Medulla oblongata (tissue), 1 donor: ENCODE results near the gene IFT122.
A peak's percentile ranks its signal among the peaks of the same experiment; 100 is the strongest.

Experiments
- DNase-seq: peaks from one replicate; pipeline ENCODE4 v3.0.0-alpha.2; 2015; ENCODE audit errors: extremely low spot score

The IFT122 gene

DNA sequence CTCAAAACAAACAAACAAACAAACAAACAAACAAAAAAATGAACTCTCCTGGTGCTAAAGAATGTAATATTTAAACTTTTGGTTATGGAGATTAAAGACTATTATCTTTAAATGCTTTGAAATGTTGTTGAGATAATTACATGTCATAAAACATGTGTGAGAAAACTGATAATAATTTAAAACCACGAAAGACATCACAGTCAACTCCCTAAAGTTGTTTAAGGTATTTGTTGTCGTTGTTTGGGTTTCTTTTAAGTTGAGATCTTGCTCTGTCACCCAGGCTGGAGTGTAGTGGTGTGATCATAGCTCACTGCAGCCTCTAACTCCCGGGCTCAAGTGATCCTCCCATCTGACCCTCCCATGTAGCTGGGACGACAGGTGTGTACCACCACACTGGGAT lies 23.6 kb upstream of the IFT122 start:
- DNase-seq, result no peak

- DNase-seq, result peak; percentile 15
These were observed 22.7 kb upstream of the IFT122 start for GRCh38 chr3:129417326-129417725.

GRCh38 chr3:129418041-129418973 lies 21.7 kb upstream of the IFT122 start:
- DNase-seq, result no peak

DNA sequence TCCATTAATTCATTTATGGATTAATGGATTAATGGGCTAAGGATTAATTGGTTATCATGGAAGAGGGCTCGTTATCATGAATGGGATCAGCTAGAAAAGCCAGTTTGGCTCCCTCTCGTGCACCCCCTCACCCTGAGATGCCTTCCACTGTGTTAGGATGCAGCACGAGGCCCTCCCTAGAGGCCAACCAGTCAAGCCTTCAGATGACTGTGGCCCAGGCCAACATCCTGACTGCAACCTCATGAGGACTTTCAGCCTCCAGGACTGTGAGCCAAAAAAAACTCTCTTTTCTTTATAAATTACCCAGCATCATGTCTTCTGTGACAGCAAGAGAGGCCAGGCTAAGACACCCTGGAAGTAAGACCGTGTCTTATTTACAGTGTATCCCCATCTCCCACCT lies 20.5 kb upstream of the IFT122 start:
- no peak for DNase-seq

GRCh38 chr3:129421236-129421883 lies 18.7 kb upstream of the IFT122 start:
- DNase-seq, result no peak

DNA sequence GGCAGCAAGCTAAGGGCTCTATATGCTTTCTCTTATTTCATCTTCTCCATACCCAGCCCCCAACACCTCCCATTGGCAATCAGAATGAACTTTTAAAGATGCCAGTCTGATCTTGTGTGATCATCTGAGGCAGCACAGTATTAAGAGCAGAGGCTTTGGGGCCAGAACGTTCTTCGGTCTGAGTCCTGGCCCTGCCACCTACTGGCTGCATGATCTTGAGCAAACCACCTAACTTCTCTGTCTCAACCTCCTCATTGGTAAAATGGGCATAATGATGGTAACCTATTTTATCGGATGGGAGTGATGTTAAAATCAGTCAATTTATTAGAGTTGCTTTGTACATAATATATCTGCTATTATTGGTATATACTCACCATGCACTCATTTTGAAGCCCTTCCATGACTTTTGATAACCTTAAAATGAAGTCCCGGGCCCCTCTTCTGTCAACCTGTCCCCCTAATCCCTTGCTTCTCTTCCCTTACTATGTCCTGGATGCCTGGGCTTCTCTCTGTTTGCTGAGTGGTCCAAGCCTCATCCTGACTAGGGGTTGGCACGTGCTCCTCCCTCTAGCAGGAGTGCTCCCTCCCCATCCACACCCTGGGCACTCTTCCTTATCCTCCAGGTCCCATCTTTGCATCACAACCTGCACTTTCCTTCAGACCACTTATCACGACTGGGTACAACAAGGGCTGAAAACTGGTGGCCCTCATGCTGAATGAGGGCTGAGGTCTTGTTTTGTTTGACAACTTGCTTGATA lies 17.9 kb upstream of the IFT122 start:
- no peak for DNase-seq

DNA sequence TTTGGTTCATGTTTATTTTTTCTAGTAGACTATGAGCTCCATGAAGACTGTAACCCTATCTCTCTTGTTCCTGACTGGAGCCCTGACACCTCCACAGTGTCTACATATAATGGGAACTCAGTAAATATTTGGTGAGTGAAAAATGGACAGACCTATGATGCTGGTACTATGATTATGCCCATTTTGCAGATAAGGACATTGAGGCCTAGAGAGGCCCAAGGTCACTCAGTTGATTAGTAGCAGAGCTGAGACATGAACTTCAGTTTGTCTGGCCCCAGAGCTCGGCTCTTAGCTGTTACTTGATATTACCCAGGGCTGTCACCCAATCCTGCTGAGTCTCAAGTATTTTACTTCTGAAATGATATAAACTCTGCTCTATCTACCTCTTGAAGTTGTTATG lies 17.1 kb upstream of the IFT122 start:
- DNase-seq, result no peak

GRCh38 chr3:129424185-129424841 lies 15.7 kb upstream of the IFT122 start:
- DNase-seq, result no peak

DNA sequence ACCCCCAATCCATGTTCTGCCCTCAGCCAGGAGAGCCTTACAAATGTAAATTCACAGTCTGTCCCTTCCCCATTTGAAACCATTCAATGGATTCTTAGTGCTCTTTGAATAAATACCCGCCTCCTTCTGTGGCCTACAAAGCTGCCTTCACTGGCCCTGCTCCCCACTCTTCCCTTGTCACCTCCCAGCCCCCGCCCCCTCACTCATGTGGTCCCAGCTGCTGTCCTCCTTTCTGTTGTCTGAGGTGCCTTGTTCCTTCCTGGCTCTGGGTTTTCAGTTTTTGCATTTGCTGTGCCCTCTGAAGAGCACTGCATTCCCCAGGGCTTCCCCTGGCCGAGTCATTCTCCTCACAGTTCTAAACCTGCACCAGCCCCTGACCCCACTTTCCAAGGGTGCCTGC lies 14.8 kb upstream of the IFT122 start:
- DNase-seq, result no peak

GRCh38 chr3:129425619-129426018 lies 14.4 kb upstream of the IFT122 start:
- no peak for DNase-seq

GRCh38 chr3:129428007-129428375 lies 12.0 kb upstream of the IFT122 start:
- no peak for DNase-seq

GRCh38 chr3:129428376-129429079 lies 11.5 kb upstream of the IFT122 start, which contains the start of gene EFCAB12:
Gene EFCAB12, minus strand, starts transcription at chr3:129428636. Its CDS starts 148 bp downstream, at chr3:129428488.
- peak; percentile 98 for DNase-seq

DNA sequence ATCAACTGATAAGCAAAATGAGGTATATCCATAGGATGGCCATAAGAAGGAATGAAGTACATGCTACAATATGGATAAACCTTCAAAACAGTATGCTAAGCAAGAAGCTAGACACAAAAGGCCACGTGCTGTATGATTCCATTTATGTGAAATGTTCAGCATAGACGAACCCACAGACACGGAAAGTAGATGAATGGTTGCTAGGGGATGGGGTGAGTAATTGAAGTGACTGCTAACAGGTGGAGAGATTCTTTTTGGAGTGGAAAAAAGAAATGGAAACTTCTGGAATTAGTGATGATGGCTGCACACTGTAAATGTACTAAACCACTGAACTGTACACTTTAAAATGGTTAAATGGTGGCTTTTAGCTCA lies 11.0 kb upstream of the IFT122 start:
- no peak for DNase-seq

DNA sequence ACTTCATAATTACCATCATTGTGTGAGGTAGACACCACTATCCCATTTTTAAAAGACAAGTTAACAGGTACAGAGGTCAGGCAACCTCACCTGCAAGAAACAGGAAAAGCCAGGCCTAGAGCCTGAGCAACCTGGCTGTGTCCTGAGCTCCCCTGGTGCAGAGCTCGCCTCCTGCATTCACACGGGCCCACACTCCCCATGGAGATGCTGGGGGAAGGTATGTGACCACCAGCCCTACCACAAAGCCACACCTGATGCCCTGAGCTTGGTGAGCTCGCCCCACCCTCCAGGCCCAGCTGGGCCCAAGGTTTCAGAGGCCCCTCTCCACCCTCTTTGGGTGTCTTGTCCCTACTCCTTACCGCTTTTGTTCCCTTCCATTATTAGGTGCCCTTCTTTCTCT lies 10.4 kb upstream of the IFT122 start:
- no peak for DNase-seq

DNA sequence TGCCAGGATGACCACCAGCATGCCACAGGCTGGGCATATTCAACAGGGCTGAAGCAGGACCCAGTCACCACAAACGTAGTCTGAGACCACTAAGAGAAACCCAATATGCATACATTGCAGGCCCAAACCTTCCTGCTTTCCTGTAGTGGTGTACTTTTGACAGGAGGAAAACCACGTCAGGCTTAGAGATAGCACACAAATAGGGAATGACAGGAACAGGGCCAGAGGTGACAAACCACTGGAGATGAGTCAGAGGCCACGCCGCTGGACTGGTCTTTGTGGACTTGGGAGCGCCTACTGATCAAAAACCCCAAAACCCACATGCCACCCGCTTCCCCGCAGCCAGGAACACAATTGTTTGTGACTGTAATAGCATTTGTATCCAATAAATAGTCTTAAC lies 8.0 kb upstream of the IFT122 start:
- no peak for DNase-seq

DNA sequence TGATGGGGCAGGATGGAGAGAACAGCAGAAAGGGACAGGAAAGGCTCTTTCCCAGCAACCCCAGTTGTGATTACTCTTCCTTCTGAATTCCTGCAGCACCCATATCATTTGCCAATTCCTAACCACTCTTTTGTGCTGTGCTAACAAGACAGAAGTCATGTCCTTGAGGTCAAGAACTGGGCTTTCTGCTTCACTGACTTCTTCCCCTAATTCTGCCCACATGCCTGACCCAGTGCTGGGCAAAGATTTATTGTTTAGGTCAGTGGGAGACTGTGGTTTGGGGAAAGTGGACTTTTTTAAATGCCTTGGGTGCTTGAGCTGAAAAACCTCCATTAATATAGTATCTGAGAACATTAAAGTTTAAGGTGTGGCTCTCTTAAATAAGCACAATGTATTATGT lies 7.4 kb upstream of the IFT122 start:
- no peak for DNase-seq

DNA sequence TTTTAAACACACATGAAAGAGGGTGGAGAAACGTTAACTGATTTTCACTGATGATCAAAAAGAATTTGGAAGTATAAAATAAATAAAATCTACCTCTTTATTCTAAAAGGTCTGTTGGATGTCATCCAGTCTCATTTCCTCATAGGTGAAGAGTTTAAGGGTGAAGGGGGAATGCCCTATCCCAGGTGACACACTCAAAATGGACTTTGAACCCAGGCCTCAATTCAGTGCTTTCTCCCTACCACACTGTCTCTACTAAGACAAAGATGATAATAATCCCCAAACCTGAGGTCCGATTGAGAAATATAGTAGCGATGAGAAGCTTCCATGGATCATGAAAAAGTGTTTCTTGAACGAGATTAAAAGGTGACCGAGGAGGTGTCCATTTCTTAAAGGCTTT lies 6.5 kb upstream of the IFT122 start:
- DNase-seq, result no peak

DNA sequence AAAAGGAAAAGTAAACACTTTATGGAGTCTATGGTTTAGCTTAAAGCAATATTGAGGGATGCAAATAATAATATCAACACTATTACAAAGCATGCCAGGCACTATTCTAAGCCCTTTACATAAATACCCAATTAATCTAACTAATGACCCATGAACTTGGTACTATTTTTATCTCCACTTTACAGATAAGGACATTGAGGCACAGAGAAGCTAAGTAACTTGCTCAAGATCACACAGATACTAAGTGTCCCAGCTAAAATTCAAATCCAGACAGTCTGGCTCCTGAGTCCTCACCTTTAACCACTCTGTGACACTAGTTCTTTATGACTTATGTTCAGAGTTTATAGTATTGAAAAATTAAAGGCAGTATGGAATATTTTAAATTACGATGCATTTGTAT lies 5.9 kb upstream of the IFT122 start:
- DNase-seq, result no peak

DNA sequence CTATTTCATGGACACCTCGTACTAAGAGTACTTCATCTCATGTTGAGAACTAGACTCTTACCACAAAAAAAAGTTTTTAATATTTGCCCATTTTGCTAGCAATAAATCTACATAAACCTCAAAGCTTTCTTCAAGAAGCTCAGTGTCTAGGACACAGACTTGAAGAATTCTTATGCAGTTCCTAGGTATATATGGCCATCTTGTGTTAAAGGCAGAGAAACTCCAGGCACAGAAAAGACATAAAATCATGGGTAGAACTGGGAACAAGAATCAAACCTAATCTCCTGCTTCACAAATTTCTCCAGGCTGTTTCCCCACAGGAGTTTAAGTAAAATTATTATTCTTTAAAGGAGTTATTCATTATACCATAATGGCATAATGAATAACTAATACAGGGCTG lies 4.7 kb upstream of the IFT122 start:
- DNase-seq, result no peak

- peak; percentile 61 for DNase-seq
These were observed 703 bp upstream of the IFT122 start for GRCh38 chr3:129439226-129439816.

DNA sequence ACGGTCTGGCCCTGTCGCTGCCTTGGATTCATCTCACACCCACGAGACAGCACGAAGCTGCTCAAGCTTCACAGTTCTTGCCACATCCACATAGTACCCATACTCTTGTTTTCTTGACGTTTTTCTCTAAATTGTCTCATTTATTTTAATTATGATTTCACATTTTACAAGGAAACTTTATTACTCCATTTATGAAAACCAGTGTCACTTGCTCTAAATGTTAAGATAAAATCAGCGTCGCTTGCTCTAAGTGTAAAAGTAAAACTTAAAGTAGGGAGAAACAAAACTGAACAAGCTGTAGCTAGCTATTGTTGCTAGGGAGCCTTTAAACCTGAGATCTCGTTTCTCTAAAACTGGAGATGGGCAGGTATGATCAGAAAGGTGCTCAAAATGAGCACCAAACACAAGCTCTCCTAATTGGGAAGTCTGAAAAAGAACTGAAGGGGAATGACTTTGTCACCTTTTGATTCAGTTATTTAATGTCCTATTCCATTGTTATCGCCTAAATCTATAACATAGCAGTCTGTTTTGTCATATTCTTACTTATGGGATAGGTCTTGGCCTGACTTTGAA lies 680 bp downstream of the IFT122 start:
- DNase-seq, result no peak
